Measurements from ENCODE around the gene ZNF334.

Gene ZNF334

DNA sequence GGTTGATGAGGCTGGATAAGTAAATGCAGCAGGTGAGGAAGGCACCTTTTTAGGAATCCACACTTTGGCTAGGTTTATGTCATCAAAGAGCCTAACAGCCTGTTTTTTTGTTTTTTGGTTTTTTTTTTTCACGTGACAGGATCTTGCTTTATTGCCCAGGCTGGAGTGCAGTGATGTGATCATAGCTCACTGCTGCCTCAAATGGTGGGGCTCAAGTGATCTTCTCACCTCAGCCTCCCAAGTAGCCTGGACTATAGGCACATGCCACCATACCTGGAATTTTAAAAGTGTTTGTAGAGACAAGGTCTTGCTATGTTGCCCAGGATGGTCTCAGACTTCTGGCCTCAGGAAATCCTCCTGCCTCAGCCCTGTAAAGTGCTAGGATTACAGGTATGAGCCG is 36.1 kb downstream of the ZNF334 start:
- Histone ChIP-seq H3K4me3 (ENCODE audit: low read depth, low read length) (no peak overlapping the region), H3K4me1 (no peaks in the 10 kb centered on the region), H3K27me3 (peaks cover 25% of the 10 kb centered on the region), H3K36me3 (no peaks in the 10 kb centered on the region), H3K9me3 (no peaks in the 10 kb centered on the region)
- TF ChIP-seq, protein P1, sequence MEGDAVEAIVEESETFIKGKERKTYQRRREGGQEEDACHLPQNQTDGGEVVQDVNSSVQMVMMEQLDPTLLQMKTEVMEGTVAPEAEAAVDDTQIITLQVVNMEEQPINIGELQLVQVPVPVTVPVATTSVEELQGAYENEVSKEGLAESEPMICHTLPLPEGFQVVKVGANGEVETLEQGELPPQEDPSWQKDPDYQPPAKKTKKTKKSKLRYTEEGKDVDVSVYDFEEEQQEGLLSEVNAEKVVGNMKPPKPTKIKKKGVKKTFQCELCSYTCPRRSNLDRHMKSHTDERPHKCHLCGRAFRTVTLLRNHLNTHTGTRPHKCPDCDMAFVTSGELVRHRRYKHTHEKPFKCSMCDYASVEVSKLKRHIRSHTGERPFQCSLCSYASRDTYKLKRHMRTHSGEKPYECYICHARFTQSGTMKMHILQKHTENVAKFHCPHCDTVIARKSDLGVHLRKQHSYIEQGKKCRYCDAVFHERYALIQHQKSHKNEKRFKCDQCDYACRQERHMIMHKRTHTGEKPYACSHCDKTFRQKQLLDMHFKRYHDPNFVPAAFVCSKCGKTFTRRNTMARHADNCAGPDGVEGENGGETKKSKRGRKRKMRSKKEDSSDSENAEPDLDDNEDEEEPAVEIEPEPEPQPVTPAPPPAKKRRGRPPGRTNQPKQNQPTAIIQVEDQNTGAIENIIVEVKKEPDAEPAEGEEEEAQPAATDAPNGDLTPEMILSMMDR (IDR thresholded peaks at IDR 0.05; ENCODE audit: low read depth, low read length) = no peak
- DNase-seq = no peak

DNA sequence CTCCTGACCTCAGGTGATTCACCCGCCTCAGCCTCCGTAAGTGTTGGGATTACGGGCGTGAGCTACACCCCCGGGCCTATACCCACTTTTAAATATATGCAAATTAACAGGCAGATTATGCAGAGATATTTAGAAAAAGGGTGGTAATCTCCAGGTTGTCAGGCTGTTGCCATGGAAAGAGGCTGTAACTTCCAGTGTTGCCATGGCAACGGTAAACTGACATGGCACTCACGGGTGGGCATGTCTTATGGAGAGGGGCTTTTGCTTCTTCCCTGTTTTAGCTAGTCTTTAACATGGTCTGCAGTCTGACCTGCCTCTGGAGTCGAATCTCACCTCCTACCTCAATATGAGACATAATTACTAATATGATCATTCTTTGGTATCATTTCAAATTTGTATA is 44.9 kb downstream of the ZNF334 start:
- H3K9me3 ChIP-seq = no peaks in the 10 kb centered on the region
- no peaks in the 10 kb centered on the region for H3K36me3 ChIP-seq
- H3K27me3 ChIP-seq = peaks cover 14% of the 10 kb centered on the region
- no peaks in the 10 kb centered on the region for H3K4me1 ChIP-seq
- H3K4me3 ChIP-seq (ENCODE audit: low read depth, low read length) = no peak overlapping the region
- TF ChIP-seq, protein P1 (IDR thresholded peaks at IDR 0.05; ENCODE audit: low read depth, low read length) = no peak
- DNase-seq = no peak

DNA sequence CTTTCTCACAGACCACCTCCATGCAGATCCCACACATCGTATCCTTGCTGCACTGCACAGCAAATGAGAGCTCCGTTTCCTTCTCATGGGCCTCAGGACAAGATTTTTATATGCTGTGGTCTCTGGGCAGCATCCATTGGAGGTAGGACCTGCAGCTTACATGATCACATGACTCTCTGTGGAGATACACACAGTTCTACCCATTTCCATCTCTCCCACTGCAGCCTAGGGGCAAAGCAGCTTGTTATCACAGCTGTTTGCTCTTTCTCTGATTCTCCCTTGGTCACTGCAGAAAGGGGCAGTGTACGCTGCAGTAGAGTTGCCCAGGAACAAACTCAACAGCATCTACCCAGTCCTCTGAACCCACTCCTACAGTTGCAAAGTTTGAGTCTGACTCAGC is 48.9 kb downstream of the ZNF334 start:
- TF ChIP-seq, protein P1 (IDR thresholded peaks at IDR 0.05; ENCODE audit: low read depth, low read length) = no peak
- H3K4me3 ChIP-seq (ENCODE audit: low read depth, low read length) = no peak overlapping the region
- DNase-seq = no peak
- H3K36me3 ChIP-seq = no peaks in the 10 kb centered on the region
- H3K9me3 ChIP-seq = no peaks in the 10 kb centered on the region
- peaks cover 11% of the 10 kb centered on the region for H3K27me3 ChIP-seq
- no peaks in the 10 kb centered on the region for H3K4me1 ChIP-seq

DNA sequence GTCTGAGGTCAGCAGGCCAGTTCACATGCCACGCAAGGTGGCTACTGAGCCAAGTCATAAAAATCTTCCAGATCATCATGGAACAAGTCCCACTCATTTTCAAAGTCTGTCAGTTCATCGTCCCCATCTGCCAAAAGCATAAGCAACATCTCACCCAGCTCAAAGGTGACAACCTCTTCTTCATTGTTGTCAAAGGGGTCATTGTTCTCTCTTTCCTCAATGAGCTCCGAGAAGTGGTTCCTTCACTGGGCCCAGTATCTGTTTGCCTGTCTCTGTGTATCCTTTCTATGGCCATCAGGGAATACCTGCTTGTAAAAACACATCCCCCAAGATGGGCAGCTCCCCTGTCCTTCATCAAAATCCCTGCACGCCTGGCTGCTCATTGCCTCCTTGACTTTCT is 49.5 kb downstream of the ZNF334 start:
- Histone ChIP-seq H3K4me1 (no peaks in the 10 kb centered on the region), H3K27me3 (peaks cover 17% of the 10 kb centered on the region), H3K36me3 (no peaks in the 10 kb centered on the region), H3K9me3 (no peaks in the 10 kb centered on the region), H3K4me3 (ENCODE audit: low read depth, low read length) (no peak overlapping the region)
- DNase-seq = no peak
- TF ChIP-seq, protein P1 (IDR thresholded peaks at IDR 0.05; ENCODE audit: low read depth, low read length) = no peak

DNA sequence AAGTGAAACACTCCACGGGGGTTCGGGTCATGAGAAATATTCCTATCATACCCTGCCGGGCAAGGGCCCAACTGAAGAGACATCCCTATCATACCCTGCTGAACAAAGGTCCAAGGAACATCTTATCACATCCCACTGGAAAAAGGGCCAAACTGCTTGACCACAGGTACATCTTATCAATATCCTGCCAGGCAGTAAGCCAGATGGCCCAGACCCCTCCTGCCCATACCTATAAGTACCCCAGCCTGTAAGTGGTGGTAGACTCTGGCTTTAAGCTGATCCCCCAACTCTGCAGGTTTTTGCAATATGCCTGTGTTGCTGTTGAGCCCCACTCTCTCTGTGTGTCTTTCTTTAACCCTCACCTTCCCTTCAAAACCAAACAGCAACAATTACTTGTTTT is 51.6 kb downstream of the ZNF334 start:
- TF ChIP-seq, protein P1 (IDR thresholded peaks at IDR 0.05; ENCODE audit: low read depth, low read length) = no peak
- Histone ChIP-seq H3K27me3 (peaks cover 15% of the 10 kb centered on the region), H3K4me3 (ENCODE audit: low read depth, low read length) (no peak overlapping the region), H3K4me1 (no peaks in the 10 kb centered on the region), H3K9me3 (no peaks in the 10 kb centered on the region), H3K36me3 (no peaks in the 10 kb centered on the region)
- no peak for DNase-seq

DNA sequence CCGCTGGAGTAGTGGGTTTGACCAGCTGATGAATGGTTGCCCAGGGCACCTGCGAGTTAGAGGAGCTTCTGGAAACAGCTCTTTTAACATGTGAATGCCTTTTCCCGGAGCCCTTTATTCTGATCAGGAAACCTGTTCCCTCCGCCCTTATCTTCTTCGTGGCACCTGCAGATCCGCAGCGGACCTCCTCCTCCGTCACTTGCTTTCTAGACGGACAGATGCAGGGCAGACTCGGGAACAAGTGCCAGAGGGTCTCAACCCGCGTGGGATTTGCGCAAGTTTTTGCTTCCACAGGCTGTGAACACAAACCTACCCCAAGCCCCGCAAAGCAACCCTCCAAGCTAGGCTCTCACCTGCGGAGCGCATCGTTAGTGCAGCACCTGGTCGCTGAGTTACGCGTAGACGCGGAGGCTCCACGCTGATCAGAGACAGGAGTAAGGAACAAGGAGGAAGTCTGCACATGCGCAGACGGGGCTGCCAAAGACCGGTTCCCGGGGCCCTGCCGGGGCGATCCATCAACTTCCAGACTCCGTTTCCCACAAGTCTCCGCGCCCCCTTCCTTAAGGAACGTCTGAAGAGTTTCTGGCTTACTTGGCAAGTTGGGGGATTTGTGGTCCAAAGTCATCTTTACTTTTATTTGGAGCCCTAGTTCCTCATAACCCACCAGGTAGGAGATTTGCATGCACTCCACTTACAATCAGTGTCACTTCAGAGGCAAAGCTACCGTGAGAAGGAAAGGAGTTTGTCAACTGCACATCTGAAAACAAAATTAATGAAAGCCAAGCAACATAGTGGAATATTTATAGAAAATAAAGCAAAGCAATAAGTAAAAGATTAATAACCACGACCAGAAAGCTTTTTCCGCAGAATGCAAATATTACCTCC is 54.3 kb downstream of the ZNF334 start:
- Histone ChIP-seq H3K9me3 (peaks cover 4% of the 10 kb centered on the region; the same call in 1 of the 2 replicates), H3K36me3 (no peaks in the 10 kb centered on the region), H3K27me3 (peaks cover 15% of the 10 kb centered on the region), H3K4me3 (ENCODE audit: low read depth, low read length) (peak overlapping the region; percentile 52), H3K4me1 (no peaks in the 10 kb centered on the region)
- TF ChIP-seq, protein P1 (IDR thresholded peaks at IDR 0.05; ENCODE audit: low read depth, low read length) = no peak
- DNase-seq = peak; percentile 56

Measured in BE2C (cell line).